NCI-H345 treated with DMSO at 0.1 percent for 48 hours (cell line): ENCODE data around the gene ST6GAL2.

ENCODE experiments used
- DNase-seq: peaks from one replicate; lab custom pipeline; 2025; ENCODE audit not compliant: unreplicated experiment; lab: John Stamatoyannopoulos, UW

Gene ST6GAL2

GRCh38 chr2:106885971-106886915 is at the start of gene ST6GAL2:
TSS of gene ST6GAL2 (minus strand) at chr2:106886167. CDS start at chr2:106843977, 42,190 bp downstream.
- DNase-seq: peak; percentile 18

- DNase-seq: no peak
Observed at GRCh38 chr2:106932644-106933043, 46.7 kb upstream of the ST6GAL2 start.

GRCh38 chr2:106931717-106932335 is 45.9 kb upstream of the ST6GAL2 start:
- peak; percentile 13 for DNase-seq

- no peak for DNase-seq
Observed at GRCh38 chr2:106921451-106921850, 35.5 kb upstream of the ST6GAL2 start.

GRCh38 chr2:106919012-106919411 is 33.0 kb upstream of the ST6GAL2 start:
- DNase-seq: no peak

- no peak for DNase-seq
Observed at GRCh38 chr2:106904242-106904641, 18.3 kb upstream of the ST6GAL2 start.

- no peak for DNase-seq
Observed at GRCh38 chr2:106899786-106900530, 14.0 kb upstream of the ST6GAL2 start.

GRCh38 chr2:106894545-106894944 is 8.6 kb upstream of the ST6GAL2 start:
- DNase-seq: no peak

GRCh38 chr2:106892048-106892447 is 6.1 kb upstream of the ST6GAL2 start:
- DNase-seq: no peak

GRCh38 chr2:106890606-106891005 is 4.6 kb upstream of the ST6GAL2 start:
- no peak for DNase-seq

- peak; percentile 62 for DNase-seq
Observed at GRCh38 chr2:106886916-106887758, 1.2 kb upstream of the ST6GAL2 start.

- no peak for DNase-seq
Observed at GRCh38 chr2:106885329-106885728, 638 bp downstream of the ST6GAL2 start.

GRCh38 chr2:106882673-106883072 is 3.3 kb downstream of the ST6GAL2 start:
- no peak for DNase-seq

- DNase-seq: no peak
Observed at GRCh38 chr2:106878206-106878605, 7.8 kb downstream of the ST6GAL2 start.

- no peak for DNase-seq
Observed at GRCh38 chr2:106876699-106877098, 9.3 kb downstream of the ST6GAL2 start.

GRCh38 chr2:106869512-106870275 is 16.3 kb downstream of the ST6GAL2 start:
- DNase-seq: peak; percentile 85

- DNase-seq: no peak
Observed at GRCh38 chr2:106868275-106868674, 17.7 kb downstream of the ST6GAL2 start.

- DNase-seq: no peak
Observed at GRCh38 chr2:106867196-106867953, 18.6 kb downstream of the ST6GAL2 start.

- no peak for DNase-seq
Observed at GRCh38 chr2:106866641-106867040, 19.3 kb downstream of the ST6GAL2 start.
